Measurements from ENCODE around the gene UNC13C. TPM values are rescaled to one million over a fixed set of nuclear protein-coding genes. Genes with fewer than 3 reads are reported as not detected.

The UNC13C gene
- total RNA-seq, 1 experiment from 2014 or later, result not detected

- RAD21 ChIA-PET (ENCODE audit: low non-redundant PET in 1 of 2, low total read pairs in 2 of 2, uncharacterized antibody in 2 of 2, unreplicated experiment in 2 of 2), result no interaction called here
- H3K4me1 ChIP-seq (ENCODE audit: control insufficient read depth in 1 of 2, insufficient read depth in 2 of 2, low read length in 2 of 2), result no peaks in the 10 kb centered on the region
- POLR2A ChIA-PET, result no interaction called here
- ATAC-seq (no peak), DNase-seq (ENCODE audit: low read depth, low spot score) (no peak)
- no peaks in the 10 kb centered on the region for H4K20me1 ChIP-seq (ENCODE audit: insufficient read depth)
- no peak overlapping the region for H3K27ac ChIP-seq (ENCODE audit: low read depth, low read length)
- CTCF ChIA-PET, result no interaction called here
- H3K27me3 ChIP-seq (ENCODE audit: insufficient read depth, low read length), result no peaks in the 10 kb centered on the region
- BruUV-seq (replicated peaks), result no TSS peak
- no peak overlapping the region for H2AFZ ChIP-seq (ENCODE audit: low read depth, low read length, poor library complexity, severe bottlenecking)
- H3K4me3 ChIP-seq (replicated peaks in 1 of 2; ENCODE audit: low read depth in 1 of 2, low read length in 2 of 2), result no peak overlapping the region
- H3K9me2 ChIP-seq (ENCODE audit: insufficient read depth), result no peaks in the 10 kb centered on the region
- TF ChIP-seq YY1 (IDR thresholded peaks at IDR 0.05; ENCODE audit: extremely low read depth, insufficient replicate concordance, low read depth, low read length), result no peak
- TF ChIP-seq RAD21 (IDR thresholded peaks at IDR 0.05; ENCODE audit: low read depth), result no peak
- no peak for TF ChIP-seq POLR2A (IDR thresholded peaks at IDR 0.05; ENCODE audit: borderline replicate concordance, extremely low read depth, insufficient read depth, insufficient read length)
- TF ChIP-seq ELF1 (IDR thresholded peaks at IDR 0.05; ENCODE audit: borderline replicate concordance, low read depth), result no peak
- TF ChIP-seq CEBPB (IDR thresholded peaks at IDR 0.05; ENCODE audit: low read depth), result no peak
- no peak for TF ChIP-seq SRF (IDR thresholded peaks at IDR 0.05; ENCODE audit: low read depth)
- TF ChIP-seq EZH2phosphoT487 (IDR thresholded peaks at IDR 0.05; ENCODE audit: borderline replicate concordance), result no peak
- TF ChIP-seq SP1 (IDR thresholded peaks at IDR 0.05; ENCODE audit: low read depth), result no peak
- no peak for TF ChIP-seq TCF7L2 (IDR thresholded peaks at IDR 0.05; ENCODE audit: borderline replicate concordance, extremely low read depth, insufficient read depth, insufficient read length)
- no peak for TF ChIP-seq EZH2 (IDR thresholded peaks at IDR 0.05)
- no peak for TF ChIP-seq JUND (IDR thresholded peaks at IDR 0.05)
- TF ChIP-seq ZNF274 (IDR thresholded peaks at IDR 0.05; ENCODE audit: low read depth, low read length), result no peak
- no peaks in the 10 kb centered on the region for H3K36me3 ChIP-seq (ENCODE audit: control insufficient read depth in 1 of 2, insufficient read depth in 2 of 2, low read length in 2 of 2)
- H3K4me2 ChIP-seq (ENCODE audit: low read length), result no peak overlapping the region
- H3K9ac ChIP-seq (ENCODE audit: low read length), result no peak overlapping the region
- intact Hi-C loops (cut with micrococcal nuclease), result no loop called here
- H3K79me2 ChIP-seq (ENCODE audit: insufficient read depth, low read length), result no peaks in the 10 kb centered on the region
- peaks cover 18 to 20% of the 10 kb centered on the region in 2 experiments; a peak in 2 of 4 replicates for H3K9me3 ChIP-seq (ENCODE audit: control insufficient read depth in 1 of 2, insufficient read depth in 1 of 2, low read depth in 1 of 2, low read length in 2 of 2)
Measured at GRCh38 chr15:54638666-54639065, 660.4 kb downstream of the UNC13C start.

GRCh38 chr15:54640873-54641272 is 662.6 kb downstream of the UNC13C start:
- CTCF ChIA-PET, result no interaction called here
- TF ChIP-seq RAD21 (IDR thresholded peaks at IDR 0.05; ENCODE audit: low read depth) (no peak), JUND (IDR thresholded peaks at IDR 0.05) (no peak), POLR2A (IDR thresholded peaks at IDR 0.05; ENCODE audit: borderline replicate concordance, extremely low read depth, insufficient read depth, insufficient read length) (no peak), CEBPB (IDR thresholded peaks at IDR 0.05; ENCODE audit: low read depth) (no peak), TCF7L2 (IDR thresholded peaks at IDR 0.05; ENCODE audit: borderline replicate concordance, extremely low read depth, insufficient read depth, insufficient read length) (no peak), POLR2AphosphoS5 (IDR thresholded peaks at IDR 0.05; ENCODE audit: low read depth, low read length) (no peak), SIN3A (IDR thresholded peaks at IDR 0.05; ENCODE audit: low read depth) (no peak), ELF1 (IDR thresholded peaks at IDR 0.05; ENCODE audit: borderline replicate concordance, low read depth) (no peak)
- H3K4me2 ChIP-seq (ENCODE audit: low read length), result no peak overlapping the region
- H3K27ac ChIP-seq (ENCODE audit: low read depth, low read length), result no peak overlapping the region
- H3K4me3 ChIP-seq (replicated peaks in 1 of 2; ENCODE audit: low read depth in 1 of 2, low read length in 2 of 2), result no peak overlapping the region
- H3K27me3 ChIP-seq (ENCODE audit: insufficient read depth, low read length), result no peaks in the 10 kb centered on the region
- H2AFZ ChIP-seq (ENCODE audit: low read depth, low read length, poor library complexity, severe bottlenecking), result no peak overlapping the region
- DNase-seq (ENCODE audit: low read depth, low spot score) (no peak), ATAC-seq (no peak)
- H3K9me2 ChIP-seq (ENCODE audit: insufficient read depth), result no peaks in the 10 kb centered on the region
- H3K36me3 ChIP-seq (ENCODE audit: control insufficient read depth in 1 of 2, insufficient read depth in 2 of 2, low read length in 2 of 2), result no peaks in the 10 kb centered on the region
- H4K20me1 ChIP-seq (ENCODE audit: insufficient read depth), result no peaks in the 10 kb centered on the region
- intact Hi-C loops (cut with micrococcal nuclease), result no loop called here
- no peak overlapping the region for H3K9ac ChIP-seq (ENCODE audit: low read length)
- POLR2A ChIA-PET, result no interaction called here
- RAD21 ChIA-PET (ENCODE audit: low non-redundant PET in 1 of 2, low total read pairs in 2 of 2, uncharacterized antibody in 2 of 2, unreplicated experiment in 2 of 2), result no interaction called here
- peaks cover 14 to 20% of the 10 kb centered on the region in 2 experiments; a peak in 2 of 4 replicates for H3K9me3 ChIP-seq (ENCODE audit: control insufficient read depth in 1 of 2, insufficient read depth in 1 of 2, low read depth in 1 of 2, low read length in 2 of 2)
- no peaks in the 10 kb centered on the region for H3K4me1 ChIP-seq (ENCODE audit: control insufficient read depth in 1 of 2, insufficient read depth in 2 of 2, low read length in 2 of 2)
- BruUV-seq (replicated peaks), result no TSS peak
- H3K79me2 ChIP-seq (ENCODE audit: insufficient read depth, low read length), result no peaks in the 10 kb centered on the region

Data from HCT116 (cell line).